Measurements from ENCODE around the gene PPP1R3E.

DNA sequence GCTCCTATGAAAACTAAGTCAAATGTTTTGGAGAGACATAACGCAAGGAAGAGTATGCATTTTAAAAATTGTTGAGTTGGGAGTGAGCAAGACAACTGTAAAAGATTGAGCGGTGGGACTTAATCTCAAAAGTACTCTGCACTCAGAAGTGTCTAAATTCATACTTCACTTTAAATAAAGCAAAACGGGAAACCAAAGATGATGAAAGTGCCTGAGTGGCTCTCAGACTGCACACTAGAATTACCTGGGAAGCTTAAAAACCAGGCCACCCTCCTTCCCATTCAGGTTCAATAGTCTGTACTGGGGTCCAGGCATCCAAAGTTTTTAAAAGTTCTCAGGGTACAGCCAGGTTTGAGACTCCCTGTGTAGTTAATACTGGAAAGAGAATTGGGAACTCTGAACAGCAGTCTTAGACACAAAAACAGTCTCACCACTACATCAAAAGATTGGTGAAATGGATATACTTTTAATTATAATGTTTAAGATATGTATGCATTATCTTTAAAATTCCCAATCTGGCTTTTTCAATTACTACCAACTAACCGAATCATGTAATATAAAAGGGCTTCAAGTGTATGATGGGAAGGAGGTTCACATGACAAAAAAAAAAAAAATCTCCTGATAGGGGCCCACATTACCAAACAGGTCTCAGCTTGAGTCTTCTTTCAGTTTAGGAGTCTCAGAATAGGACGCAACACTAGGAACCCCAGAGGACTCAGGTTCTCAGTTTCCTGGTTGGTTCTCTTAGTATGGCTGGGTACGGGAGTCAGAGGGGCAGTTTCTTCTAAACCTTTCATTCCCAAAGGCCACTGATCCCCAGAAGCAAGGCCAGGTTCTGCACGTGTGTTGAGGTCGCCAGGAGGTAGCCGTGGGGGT, 17.8 kb downstream of the PPP1R3E start:
- TF ChIP-seq, protein P1, sequence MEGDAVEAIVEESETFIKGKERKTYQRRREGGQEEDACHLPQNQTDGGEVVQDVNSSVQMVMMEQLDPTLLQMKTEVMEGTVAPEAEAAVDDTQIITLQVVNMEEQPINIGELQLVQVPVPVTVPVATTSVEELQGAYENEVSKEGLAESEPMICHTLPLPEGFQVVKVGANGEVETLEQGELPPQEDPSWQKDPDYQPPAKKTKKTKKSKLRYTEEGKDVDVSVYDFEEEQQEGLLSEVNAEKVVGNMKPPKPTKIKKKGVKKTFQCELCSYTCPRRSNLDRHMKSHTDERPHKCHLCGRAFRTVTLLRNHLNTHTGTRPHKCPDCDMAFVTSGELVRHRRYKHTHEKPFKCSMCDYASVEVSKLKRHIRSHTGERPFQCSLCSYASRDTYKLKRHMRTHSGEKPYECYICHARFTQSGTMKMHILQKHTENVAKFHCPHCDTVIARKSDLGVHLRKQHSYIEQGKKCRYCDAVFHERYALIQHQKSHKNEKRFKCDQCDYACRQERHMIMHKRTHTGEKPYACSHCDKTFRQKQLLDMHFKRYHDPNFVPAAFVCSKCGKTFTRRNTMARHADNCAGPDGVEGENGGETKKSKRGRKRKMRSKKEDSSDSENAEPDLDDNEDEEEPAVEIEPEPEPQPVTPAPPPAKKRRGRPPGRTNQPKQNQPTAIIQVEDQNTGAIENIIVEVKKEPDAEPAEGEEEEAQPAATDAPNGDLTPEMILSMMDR (conservative IDR thresholded peaks at IDR 0.05; ENCODE audit: low read length), result no peak
- TF ChIP-seq EZH2phosphoT487 (IDR thresholded peaks at IDR 0.05; ENCODE audit: borderline replicate concordance), result no peak

Measured in Loucy (cell line).